H1 (cell line): ENCODE measurements around the gene TRIM14. TPM values are rescaled to one million over a fixed set of nuclear protein-coding genes. Genes with fewer than 3 reads are reported as not detected.

ENCODE experiments used
- CTCF ChIA-PET: fragments of 300-600 bp; sonication (Branson Sonifier 250); formaldehyde crosslinking; loops from one replicate; lab custom pipeline; 2021; ENCODE audit not compliant: partially characterized antibody; lab: Charles Lee
- POLR2A ChIA-PET: fragments of 300-600 bp; sonication (Branson Sonifier 250); formaldehyde crosslinking; loops from one replicate; lab custom pipeline; 2021; ENCODE audit warnings: inconsistent platforms; ENCODE audit not compliant: partially characterized antibody; lab: Charles Lee
- DNase-seq, 2 experiments: peaks; one replicate each; pipeline versions ENCODE4 v3.0.0 to v3.0.0-alpha.2; 2010 to 2022; ENCODE audit warnings: low spot score in 2 of 2, low read depth in 1 of 2, mixed read lengths in 1 of 2
- FAIRE-seq: peaks from 2 replicates; lab custom pipeline; 2011; peaks lifted over from hg19 to GRCh38; lab: Jason Lieb, UNC
- H2AFZ ChIP-seq: 2 replicates; pipeline ENCODE4 v1.8.1; 2012; ENCODE audit warnings: low read length, inconsistent platforms
- H2AK5ac ChIP-seq: 2 replicates; pipeline ENCODE4 v1.6.1; 2013; ENCODE audit warnings: low read depth, low read length
- H2BK120ac ChIP-seq: replicated peaks from 2 replicates; pipeline ENCODE3; 2013; ENCODE audit warnings: low read depth, low read length, inconsistent platforms
- H2BK12ac ChIP-seq: 2 replicates; pipeline ENCODE4 v1.6.1; 2013; ENCODE audit warnings: low read depth, low read length
- H2BK15ac ChIP-seq: 2 replicates; pipeline ENCODE4 v1.6.1; 2013; ENCODE audit warnings: low read length
- H2BK20ac ChIP-seq: 2 replicates; pipeline ENCODE4 v1.6.1; 2013; ENCODE audit warnings: low read length
- H2BK5ac ChIP-seq: 2 replicates; pipeline ENCODE4 v1.6.1; 2013; ENCODE audit warnings: low read depth, low read length
- H3K14ac ChIP-seq: 2 replicates; pipeline ENCODE4 v1.6.1; 2013; ENCODE audit warnings: inconsistent platforms; ENCODE audit not compliant: insufficient read length
- H3K18ac ChIP-seq: 2 replicates; pipeline ENCODE4 v1.6.1; 2013; ENCODE audit warnings: low read length; ENCODE audit errors: extremely low read depth
- H3K23ac ChIP-seq: 2 replicates; pipeline ENCODE4 v1.6.1; 2013; ENCODE audit warnings: inconsistent platforms; ENCODE audit not compliant: insufficient read length
- H3K23me2 ChIP-seq: 2 replicates; pipeline ENCODE4 v1.6.1; 2013; ENCODE audit warnings: low read depth, low read length
- H3K27ac ChIP-seq: 2 replicates; pipeline ENCODE4 v1.6.1; 2011; ENCODE audit warnings: low read depth, low read length, inconsistent platforms
- H3K27me3 ChIP-seq, 4 experiments: replicated peaks in 1 of 4; 1 replicate in 1 of 4; 2 replicates in 3 of 4; pipeline versions ENCODE4 v1.6.1 to v1.8.1; 2011 to 2013; ENCODE audit warnings: low read length in 3 of 4, mild to moderate bottlenecking in 3 of 4, inconsistent platforms in 2 of 4, mixed read lengths in 2 of 4, moderate library complexity in 1 of 4; ENCODE audit not compliant: control insufficient read depth in 3 of 4, insufficient read depth in 3 of 4; ENCODE audit errors: extremely low read depth in 1 of 4
- H3K36me3 ChIP-seq, 4 experiments: 2 replicates each; pipeline versions ENCODE4 v1.6.1 to v1.8.1; 2011 to 2013; ENCODE audit warnings: mild to moderate bottlenecking in 4 of 4, low read length in 3 of 4, moderate library complexity in 2 of 4, control low read depth in 1 of 4, inconsistent platforms in 1 of 4; ENCODE audit not compliant: insufficient read depth in 4 of 4, control insufficient read depth in 2 of 4
- H3K4ac ChIP-seq: replicated peaks from 2 replicates; pipeline ENCODE3; 2013; ENCODE audit warnings: low read length, low read depth, mixed read lengths, inconsistent platforms; ENCODE audit not compliant: insufficient read length
- H3K4me1 ChIP-seq, 4 experiments: replicated peaks in 1 of 4; 1 replicate in 1 of 4; 2 replicates in 3 of 4; pipeline versions ENCODE4 v1.6.1 to v1.8.1; 2011 to 2013; ENCODE audit warnings: low read length in 3 of 4, inconsistent platforms in 2 of 4, mixed read lengths in 1 of 4; ENCODE audit not compliant: insufficient read depth in 4 of 4, control insufficient read depth in 3 of 4
- H3K4me2 ChIP-seq, 2 experiments: 2 replicates each; pipeline versions ENCODE4 v1.6.1 to v1.8.1; 2011 to 2013; ENCODE audit warnings: low read depth in 2 of 2, low read length in 2 of 2, control low read depth in 1 of 2, inconsistent platforms in 1 of 2, mild to moderate bottlenecking in 1 of 2; ENCODE audit not compliant: insufficient read depth in 1 of 2
- H3K4me3 ChIP-seq, 4 experiments: fragments of 200-600, 300-600 bp in 1 of 4; sonication (generic), shearing (Covaris generic), sonication (Bioruptor Twin) in 1 of 4; 2 replicates each; pipeline versions ENCODE4 v1.5.1 to v1.8.1; 2011 to 2016; ENCODE audit warnings: low read length in 4 of 4, low read depth in 3 of 4, control low read depth in 2 of 4, inconsistent platforms in 2 of 4, mild to moderate bottlenecking in 2 of 4, mixed read lengths in 1 of 4, moderate library complexity in 1 of 4; ENCODE audit not compliant: insufficient read depth in 2 of 4; ENCODE audit errors: extremely low read depth in 1 of 4
- H3K56ac ChIP-seq: replicated peaks from 2 replicates; pipeline ENCODE3; 2013; ENCODE audit warnings: low read depth, mild to moderate bottlenecking, mixed read lengths, low read length, inconsistent platforms; ENCODE audit not compliant: insufficient read length
- H3K79me1 ChIP-seq: 2 replicates; pipeline ENCODE4 v1.6.1; 2013; ENCODE audit warnings: low read depth, low read length, control low read depth
- H3K79me2 ChIP-seq, 2 experiments: 2 replicates each; pipeline versions ENCODE4 v1.6.1 to v1.8.1; 2012 to 2013; ENCODE audit warnings: low read length in 2 of 2, mild to moderate bottlenecking in 2 of 2, inconsistent platforms in 1 of 2; ENCODE audit not compliant: insufficient read depth in 2 of 2, control insufficient read depth in 1 of 2
- H3K9ac ChIP-seq, 4 experiments: replicated peaks in 1 of 4; 1 replicate in 1 of 4; 2 replicates in 3 of 4; pipeline versions ENCODE4 v1.6.1 to v1.8.1; 2011 to 2013; ENCODE audit warnings: low read depth in 3 of 4, low read length in 3 of 4, control low read depth in 2 of 4, mild to moderate bottlenecking in 2 of 4, moderate library complexity in 2 of 4, inconsistent platforms in 1 of 4; ENCODE audit errors: extremely low read depth in 1 of 4
- H3K9me3 ChIP-seq, 2 experiments: 2 replicates each; pipeline versions ENCODE4 v1.6.1 to v1.8.1; 2012 to 2013; ENCODE audit warnings: mild to moderate bottlenecking in 2 of 2, moderate library complexity in 2 of 2, control low read depth in 1 of 2, inconsistent platforms in 1 of 2, low read depth in 1 of 2, low read length in 1 of 2, mixed read lengths in 1 of 2; ENCODE audit not compliant: insufficient read depth in 2 of 2
- H4K20me1 ChIP-seq, 2 experiments: replicated peaks in 1 of 2; 2 replicates each; pipeline versions ENCODE3 to v1.8.1; 2011 to 2013; ENCODE audit warnings: inconsistent platforms in 2 of 2, low read length in 2 of 2, mild to moderate bottlenecking in 1 of 2; ENCODE audit not compliant: insufficient read depth in 2 of 2, control insufficient read depth in 1 of 2
- H4K5ac ChIP-seq: 2 replicates; pipeline ENCODE4 v1.6.1; 2013; ENCODE audit warnings: low read length, low read depth, mixed read lengths, inconsistent platforms; ENCODE audit not compliant: insufficient read length
- H4K8ac ChIP-seq: 2 replicates; pipeline ENCODE4 v1.8.0; 2013; ENCODE audit warnings: mild to moderate bottlenecking, moderate library complexity, low read length, inconsistent platforms; ENCODE audit not compliant: insufficient read depth; ENCODE audit errors: extremely low read depth
- H4K91ac ChIP-seq: replicated peaks from 2 replicates; pipeline ENCODE3; 2013; ENCODE audit warnings: low read length, mixed read lengths, inconsistent platforms; ENCODE audit not compliant: insufficient read length
- CBX5 ChIP-seq: fragments of 300-800, 300-1000 bp; sonication (generic); IDR thresholded peaks from 2 replicates; pipeline ENCODE4 v1.7.1; 2016; ENCODE audit warnings: antibody characterized with exemption, low read length, low read depth
- GABPA ChIP-seq: IDR thresholded peaks from 2 replicates; pipeline ENCODE4 v1.6.1; 2011; ENCODE audit warnings: mild to moderate bottlenecking, low read length, moderate library complexity, borderline replicate concordance; ENCODE audit not compliant: insufficient read depth
- JUND ChIP-seq: IDR thresholded peaks from 2 replicates; pipeline ENCODE4 v1.6.1; 2011; ENCODE audit warnings: mild to moderate bottlenecking, improper control_type of control experiment, low read length
- KDM4A ChIP-seq: IDR thresholded peaks from one replicate; pipeline ENCODE4 v1.7.1; 2012; ENCODE audit warnings: low read depth, mild to moderate bottlenecking, moderate library complexity, low read length, inconsistent platforms; ENCODE audit not compliant: severe bottlenecking
- MAFK ChIP-seq: IDR thresholded peaks from 2 replicates; pipeline ENCODE4 v1.6.1; 2012; ENCODE audit warnings: low read depth, mild to moderate bottlenecking, improper control_type of control experiment, low read length
- NRF1 ChIP-seq: IDR thresholded peaks from 2 replicates; pipeline ENCODE4 v1.6.1; 2011; ENCODE audit warnings: mild to moderate bottlenecking, low read depth, low read length, improper control_type of control experiment
- RFX5 ChIP-seq: IDR thresholded peaks from 2 replicates; pipeline ENCODE4 v1.6.1; 2011; ENCODE audit warnings: low read depth, low read length, improper control_type of control experiment, borderline replicate concordance
- SIX5 ChIP-seq: IDR thresholded peaks from 2 replicates; pipeline ENCODE4 v1.6.1; 2011; ENCODE audit warnings: mild to moderate bottlenecking, low read depth, low read length
- SP2 ChIP-seq: IDR thresholded peaks from 2 replicates; pipeline ENCODE4 v1.6.1; 2012; ENCODE audit warnings: mild to moderate bottlenecking, low read length, inconsistent platforms
- WGBS, 2 experiments: shearing (Covaris generic) in 1 of 2; methylation state at CpG; one replicate each; pipeline versions ENCODE4 v1.1.6 to v1.1.7; 2013 to 2015; ENCODE audit warnings: low lambda C conversion rate in 2 of 2, mixed read lengths in 2 of 2, inconsistent platforms in 1 of 2, low coverage in 1 of 2, missing lambda C conversion rate in 1 of 2; ENCODE audit not compliant: insufficient replicate concordance in 2 of 2, insufficient coverage in 1 of 2, insufficient read length in 1 of 2; ENCODE audit errors: extremely low coverage in 1 of 2, missing lambda C conversion rate in 1 of 2; 5-methylcytosine and 5-hydroxymethylcytosine counted together
- polyA plus RNA-seq, 7 experiments: library from polyadenylated mRNA; depleted of rRNA in 3 of 7; stranded (reverse) in 5 of 7; unstranded in 2 of 7; fragments of >200 nt in 5 of 7; fragments of 200-250 nt in 2 of 7; gene quantifications; 1 replicate in 5 of 7; 2 replicates in 1 of 7; 4 replicates in 1 of 7; pipeline versions ENCODE4 v1.2.1 to v1.2.3, GENCODE V29; 2011 to 2013; ENCODE audit warnings: missing spikeins in 2 of 7, mixed read lengths in 2 of 7
- total RNA-seq: library from RNA; stranded (reverse); fragmentation: NEBNext Ultra II Directional; extraction: Animal tissue kit (Norgen Biotek cat#: 25700); gene quantifications from 2 replicates; pipeline ENCODE4 v1.2.1, GENCODE V29; 2021
- TF ChIP-seq, protein P1 (sequence below): IDR thresholded peaks from 2 replicates; pipeline ENCODE4 v1.6.1; 2012; ENCODE audit warnings: inconsistent platforms

Gene TRIM14
- total and polyA plus RNA-seq, 2 of the 8 experiments (the other 6 are each of a cell fraction or from before 2014, with no cell fraction given): 9.2 to 19.4 TPM

DNA sequence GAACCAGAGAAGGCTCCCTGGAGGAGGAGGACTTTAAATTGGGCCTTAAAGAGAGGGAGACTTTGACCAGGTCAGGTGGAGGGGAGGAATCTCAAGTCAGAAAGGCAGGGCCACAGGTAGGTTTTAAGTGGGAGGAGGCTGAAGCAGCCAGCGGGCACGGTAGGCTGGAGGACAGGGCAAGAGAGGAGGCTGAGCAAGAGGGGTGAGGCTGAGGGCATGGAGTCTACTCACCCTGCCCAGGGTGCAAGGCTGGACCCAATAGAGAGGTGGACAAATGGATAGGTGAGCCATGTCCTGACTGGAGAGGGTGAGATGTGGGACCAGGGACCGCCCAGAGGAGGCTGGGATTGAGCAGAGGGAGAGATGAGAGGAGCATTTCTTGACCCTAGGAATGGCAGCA lies 25.6 kb upstream of the TRIM14 start:
- Histone ChIP-seq H2BK12ac (no peak overlapping the region), H4K91ac (no peak overlapping the region), H3K79me1 (no peaks in the 10 kb centered on the region), H2BK120ac (no peak overlapping the region), H3K4ac (no peak overlapping the region), H4K8ac (no peak overlapping the region), H3K14ac (no peak overlapping the region), H3K36me3 (no peaks in the 10 kb centered on the region; a peak in 1 of 8 replicates), H3K4me1 (peaks cover 0 to 3% (median 0%) of the 10 kb centered on the region in 4 experiments; a peak in 2 of 7 replicates), H2AFZ (no peak overlapping the region), H3K27ac (no peak overlapping the region), H3K79me2 (no peaks in the 10 kb centered on the region), H3K4me2 (no peak overlapping the region), H3K56ac (no peak overlapping the region), H3K23me2 (no peaks in the 10 kb centered on the region), H2AK5ac (no peak overlapping the region), H3K9ac (no peak overlapping the region), H3K9me3 (no peaks in the 10 kb centered on the region), H2BK5ac (no peak overlapping the region), H2BK15ac (no peak overlapping the region), H4K5ac (no peak overlapping the region), H4K20me1 (peaks cover 0 to 2% of the 10 kb centered on the region in 2 experiments), H3K27me3 (no peaks in the 10 kb centered on the region), H3K4me3 (no peak overlapping the region), H3K18ac (no peak overlapping the region), H3K23ac (no peak overlapping the region), H2BK20ac (no peak overlapping the region)
- 89% methylated on average over 3 of the region's 3 CpGs; no CpG with 5 or more reads in 1 of the 2 experiments for WGBS, 2 experiments
- ChIA-PET CTCF (interaction anchor here (0.6 kb wide), 1 partner anchor 624 kb away, joined by 3 read pairs; no protein-coding TSS in a partner anchor), POLR2A (no interaction called here)
- FAIRE-seq (no peak), DNase-seq (no peak)
- no peak for TF ChIP-seq NRF1
- TF ChIP-seq, protein P1, sequence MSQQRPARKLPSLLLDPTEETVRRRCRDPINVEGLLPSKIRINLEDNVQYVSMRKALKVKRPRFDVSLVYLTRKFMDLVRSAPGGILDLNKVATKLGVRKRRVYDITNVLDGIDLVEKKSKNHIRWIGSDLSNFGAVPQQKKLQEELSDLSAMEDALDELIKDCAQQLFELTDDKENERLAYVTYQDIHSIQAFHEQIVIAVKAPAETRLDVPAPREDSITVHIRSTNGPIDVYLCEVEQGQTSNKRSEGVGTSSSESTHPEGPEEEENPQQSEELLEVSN: no peak
- TF ChIP-seq RFX5: no peak
- no peak for TF ChIP-seq JUND
- TF ChIP-seq SP2: no peak
- no peak for TF ChIP-seq SIX5
- no peak for TF ChIP-seq KDM4A
- no peak for TF ChIP-seq CBX5
- TF ChIP-seq MAFK: no peak
- TF ChIP-seq GABPA: no peak
